GM19099 (cell line): Measurements from ENCODE around the gene CKAP5.
A peak's percentile ranks its signal among the peaks of the same experiment; 100 is the strongest.

ENCODE experiments used
- POLR2A ChIP-seq: IDR thresholded peaks from 3 replicates; pipeline ENCODE4 v1.6.1; 2011; ENCODE audit warnings: low read depth; ENCODE audit not compliant: insufficient read length; ENCODE audit errors: extremely low read depth

The CKAP5 gene

DNA sequence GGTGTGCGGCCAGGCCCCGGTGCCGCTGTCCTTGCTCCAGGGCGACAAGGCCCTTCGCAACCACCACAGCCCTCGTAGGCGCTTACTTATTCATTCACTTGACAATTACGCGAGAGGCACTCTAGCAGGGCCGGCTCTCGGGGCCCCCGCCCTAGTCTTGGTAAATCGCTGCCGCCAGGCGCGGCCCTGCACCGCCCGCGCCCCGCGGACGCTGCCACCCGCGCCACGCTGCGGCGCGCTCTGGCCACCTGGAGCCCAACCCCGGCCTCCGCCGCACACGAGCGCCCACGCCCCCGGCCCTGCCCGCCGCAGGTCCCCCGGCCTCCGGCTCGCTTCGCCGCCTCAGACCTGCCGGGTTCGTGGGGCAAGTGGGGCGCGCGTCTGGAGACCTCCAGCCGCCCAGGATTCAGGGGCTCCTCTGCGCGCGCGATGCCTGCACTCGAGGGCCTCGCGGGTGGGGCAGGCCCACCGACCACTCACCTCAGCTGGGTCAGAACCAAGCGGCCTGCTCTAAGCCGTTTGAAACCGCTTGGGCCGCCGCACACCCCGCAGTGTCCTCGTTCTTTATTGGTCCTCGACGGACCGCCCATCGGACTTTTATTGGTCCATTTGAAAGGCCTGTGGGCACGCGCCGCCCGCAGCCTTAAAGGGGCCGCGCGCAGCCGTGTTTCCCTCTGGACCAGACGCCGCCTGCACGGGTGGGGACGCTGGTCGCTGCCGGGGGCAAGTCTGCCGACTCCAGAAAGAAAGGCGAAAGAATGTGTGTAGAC lies at the start of gene CKAP5:
Gene CKAP5 (minus strand): TSS at position 541 of the 770 bp plus-strand sequence. CDS start 25,049 bp downstream, outside the sequence.
- TF ChIP-seq POLR2A = peak; percentile 79

DNA sequence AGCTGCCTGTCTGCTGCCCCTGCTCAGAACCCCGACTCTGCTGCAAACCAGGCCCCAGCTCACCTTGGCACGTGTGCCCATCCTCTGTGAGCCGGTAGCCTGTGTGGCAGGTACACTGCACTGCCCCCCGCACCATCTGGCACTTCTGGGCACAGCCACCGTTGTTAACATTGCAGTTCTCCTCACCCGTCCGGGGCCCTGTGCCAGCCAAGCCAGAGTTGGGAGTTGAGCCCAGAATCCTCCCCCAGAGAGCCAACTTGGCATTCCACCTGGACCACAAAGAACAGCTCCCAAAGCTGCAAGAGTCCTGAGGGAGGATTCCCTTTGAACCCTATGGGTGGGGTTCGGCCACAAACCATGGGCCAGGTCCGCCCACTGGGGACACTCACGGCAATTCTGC lies 49.7 kb upstream of the CKAP5 start:
- TF ChIP-seq POLR2A = no peak

DNA sequence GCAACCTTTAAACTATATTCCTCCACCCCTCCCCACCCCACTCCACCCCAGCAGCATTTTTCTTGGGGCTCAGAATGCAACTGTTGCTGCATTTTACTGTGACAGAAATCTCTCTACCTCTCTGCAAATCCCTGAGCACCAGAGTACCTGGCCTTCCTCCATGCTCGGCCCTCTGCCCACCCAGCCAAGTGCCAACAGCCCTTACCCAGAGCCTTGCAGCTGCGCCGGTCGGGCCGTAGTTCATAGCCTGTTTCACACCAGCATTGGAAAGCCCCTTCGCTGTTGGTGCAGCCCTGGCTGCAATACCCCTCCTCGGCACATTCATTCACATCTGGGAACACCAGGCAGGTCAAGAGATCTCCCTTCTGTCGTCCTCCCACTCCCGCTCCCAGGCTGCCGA lies 48.9 kb upstream of the CKAP5 start:
- TF ChIP-seq POLR2A = no peak

DNA sequence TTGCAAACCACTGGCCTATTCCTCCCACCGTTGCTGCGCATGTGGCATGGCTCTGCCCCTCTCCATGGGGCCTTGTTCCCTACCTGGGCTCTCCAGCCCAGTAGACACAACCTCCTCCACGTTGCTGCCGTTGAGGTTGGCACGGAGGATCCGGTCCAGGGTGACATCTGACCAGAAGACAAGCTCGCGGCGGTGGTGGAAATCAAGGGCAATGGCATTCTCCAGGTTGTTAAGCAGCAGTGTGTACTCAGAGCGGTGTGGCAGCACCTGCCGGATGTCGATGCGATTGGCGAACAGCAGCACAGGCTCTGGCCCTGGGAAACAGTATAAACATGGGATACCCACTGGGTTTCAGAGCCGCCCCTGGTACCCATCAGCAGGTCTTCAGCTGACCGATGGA lies 48.4 kb upstream of the CKAP5 start:
- TF ChIP-seq POLR2A = no peak

DNA sequence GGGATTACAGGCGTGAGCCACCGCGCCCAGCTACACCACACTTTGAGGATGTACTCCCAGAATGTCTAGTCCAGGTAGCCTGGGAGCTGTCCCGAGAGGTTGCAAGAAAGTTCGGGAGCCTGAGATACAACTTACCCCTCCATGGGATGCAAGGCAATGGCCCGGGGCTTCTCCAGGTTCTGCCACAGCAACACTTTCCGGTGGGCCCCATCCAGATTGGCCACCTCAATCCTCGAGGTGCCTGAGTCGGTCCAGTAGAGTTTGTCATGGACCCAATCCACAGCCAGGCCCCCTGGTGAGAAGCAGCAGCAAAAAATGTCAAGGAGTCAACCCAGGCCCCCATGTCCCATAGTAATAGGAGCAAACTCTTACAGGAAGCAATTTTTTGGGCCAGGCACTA lies 46.8 kb upstream of the CKAP5 start:
- no peak for TF ChIP-seq POLR2A

DNA sequence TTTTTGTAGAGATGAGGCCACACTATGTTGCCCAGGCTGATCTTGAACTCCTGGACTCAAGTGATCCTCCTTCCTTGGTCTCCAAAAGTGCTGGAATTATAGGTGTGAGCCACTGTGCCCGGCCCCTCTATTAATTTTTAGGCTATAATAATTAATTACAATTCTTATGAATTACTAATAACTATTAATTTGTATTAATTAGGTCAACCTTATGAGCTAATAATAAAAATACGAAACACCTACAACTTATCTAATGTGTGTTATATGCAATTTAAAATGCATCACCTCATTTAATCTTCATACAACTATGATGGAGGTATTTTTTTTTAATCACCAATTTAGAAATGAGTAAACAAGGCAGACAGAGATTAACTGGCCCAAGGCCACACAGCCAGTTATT lies 46.0 kb upstream of the CKAP5 start:
- no peak for TF ChIP-seq POLR2A

DNA sequence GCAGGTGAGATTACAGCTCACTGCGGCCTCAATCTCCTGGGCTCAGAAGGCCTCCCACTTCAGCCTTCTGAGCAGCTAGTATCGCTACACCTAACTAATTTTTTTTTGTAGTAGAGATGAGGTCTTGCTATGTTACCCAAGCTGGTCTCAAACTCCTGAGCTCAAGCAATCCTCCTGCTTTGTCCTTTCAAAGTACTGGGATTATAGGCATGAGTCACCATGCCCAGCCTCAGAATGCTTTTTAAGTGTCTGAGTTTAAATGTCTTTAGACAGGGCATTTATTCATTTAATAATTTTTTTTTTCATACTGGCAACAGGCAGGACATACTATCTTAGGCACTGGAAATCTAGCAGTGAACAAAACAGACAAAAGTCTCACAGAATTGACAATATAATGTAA lies 44.6 kb upstream of the CKAP5 start:
- TF ChIP-seq POLR2A = no peak

DNA sequence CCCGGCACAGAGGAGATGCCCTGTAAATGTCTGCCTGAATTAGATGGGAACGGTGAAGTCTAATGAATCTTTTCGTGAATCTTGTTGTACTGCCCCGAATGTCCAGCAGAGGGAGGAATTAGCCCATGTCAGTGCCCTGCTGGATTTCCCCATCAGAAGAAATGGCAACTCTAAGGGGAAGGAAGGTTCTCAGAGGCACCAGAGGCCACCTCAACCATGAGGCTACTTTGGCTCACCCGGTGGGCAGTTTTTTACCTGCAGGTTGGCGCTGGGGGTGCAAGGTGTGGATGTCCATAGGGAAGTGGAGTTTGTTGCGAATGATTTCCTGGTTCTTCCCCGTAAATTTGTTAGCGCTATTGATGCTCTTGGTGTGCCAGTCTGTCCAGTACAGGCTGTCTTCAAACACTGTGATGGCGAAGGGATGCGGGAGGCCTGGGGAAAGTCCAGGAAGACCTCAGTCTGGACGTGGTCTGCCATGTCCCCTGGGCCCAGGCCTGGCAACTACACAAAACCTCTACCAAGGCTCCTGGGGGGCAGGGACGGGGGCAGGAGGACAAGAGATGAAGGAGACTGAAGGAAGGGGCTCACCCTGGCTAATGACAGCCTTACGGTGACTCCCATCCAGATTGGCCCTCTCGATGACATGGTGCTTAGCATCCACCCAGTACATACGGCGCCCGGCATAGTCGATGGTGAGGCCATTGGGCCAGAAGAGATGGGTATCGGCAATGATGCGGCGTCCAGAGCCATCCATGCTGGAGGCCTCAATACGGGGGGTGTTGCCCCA lies 43.8 kb upstream of the CKAP5 start:
- no peak for TF ChIP-seq POLR2A

DNA sequence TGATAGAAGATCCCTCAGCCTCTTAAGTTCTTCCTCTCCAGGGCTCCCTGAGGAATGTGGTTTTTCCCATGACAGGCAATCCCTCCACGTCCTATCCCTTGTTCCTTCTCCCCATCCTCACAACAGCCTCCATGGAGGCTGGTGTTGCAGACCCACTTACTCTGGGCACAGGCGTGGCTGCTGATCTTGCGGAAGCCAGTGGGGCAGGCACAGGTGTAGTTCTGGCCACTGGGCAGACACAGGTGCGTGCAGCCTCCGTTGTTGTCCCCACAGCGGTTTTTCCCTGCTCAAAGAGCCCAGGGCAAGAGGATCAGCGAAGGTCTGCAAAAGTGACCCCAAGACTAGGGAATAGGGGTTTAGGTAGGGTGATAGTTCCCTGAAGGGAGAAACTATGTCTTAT lies 43.2 kb upstream of the CKAP5 start:
- no peak for TF ChIP-seq POLR2A

DNA sequence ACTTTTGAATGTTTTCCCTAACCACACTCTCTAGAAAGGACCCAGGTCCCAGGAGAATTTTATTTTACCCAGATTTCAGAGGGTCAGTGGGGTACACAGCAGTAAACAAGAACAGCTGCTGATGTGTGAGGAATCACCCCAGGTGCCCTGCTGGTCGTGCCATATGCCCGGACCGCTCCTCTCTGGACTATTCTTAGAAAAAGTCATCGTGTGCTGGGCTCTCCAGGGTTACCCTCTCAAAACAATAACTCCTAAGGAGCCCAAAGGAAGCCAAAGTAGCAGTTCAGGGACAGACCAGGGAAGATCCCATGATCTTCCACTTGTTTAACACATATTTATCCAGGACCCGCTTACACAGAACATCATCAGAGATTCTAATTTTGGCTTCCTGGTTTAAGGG lies 42.6 kb upstream of the CKAP5 start:
- TF ChIP-seq POLR2A = no peak

DNA sequence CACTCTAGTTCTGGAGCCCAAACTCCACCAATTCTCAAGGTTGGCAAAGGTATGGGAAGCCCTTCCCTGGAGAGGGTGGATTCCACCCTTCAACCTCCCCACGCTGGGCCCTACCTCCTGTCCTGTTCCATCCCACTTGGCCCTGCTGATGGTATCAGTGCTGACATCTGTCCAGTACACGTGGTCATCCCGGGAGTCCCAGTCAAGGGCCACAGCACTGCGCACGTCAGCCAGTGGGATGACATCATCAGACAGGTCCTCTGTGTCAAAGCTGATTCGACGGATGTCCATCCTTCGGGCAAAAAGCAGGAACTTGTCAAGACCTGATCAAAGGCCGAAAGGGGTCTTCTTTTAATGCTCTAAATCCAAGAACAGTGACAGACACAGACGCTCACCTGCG lies 40.1 kb upstream of the CKAP5 start:
- no peak for TF ChIP-seq POLR2A

DNA sequence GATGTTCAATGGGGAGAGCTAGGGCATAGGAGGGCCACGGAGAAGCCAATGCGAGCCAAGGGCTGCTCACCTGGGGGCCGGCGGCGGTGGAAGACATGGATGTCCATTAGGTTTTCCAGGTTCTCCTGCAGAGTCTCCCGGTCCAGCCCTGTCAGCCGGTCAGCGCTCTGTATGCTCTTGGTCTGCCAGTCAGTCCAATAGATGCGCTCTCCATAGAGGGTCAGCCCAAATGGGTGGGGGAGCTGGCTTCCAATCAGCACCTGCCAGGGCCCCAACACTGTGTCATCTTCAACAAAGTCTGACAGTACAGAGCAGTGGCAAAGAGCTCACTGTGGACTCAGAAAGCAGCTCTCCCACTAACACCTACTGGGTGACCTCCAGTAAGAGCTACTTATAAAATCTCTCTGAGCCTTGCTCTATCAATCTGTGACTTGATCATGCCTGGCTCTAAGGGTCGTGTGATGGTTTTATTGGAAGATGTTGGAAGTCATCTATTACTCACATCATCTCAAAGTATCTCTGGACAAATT lies 33.0 kb upstream of the CKAP5 start:
- TF ChIP-seq POLR2A = no peak

DNA sequence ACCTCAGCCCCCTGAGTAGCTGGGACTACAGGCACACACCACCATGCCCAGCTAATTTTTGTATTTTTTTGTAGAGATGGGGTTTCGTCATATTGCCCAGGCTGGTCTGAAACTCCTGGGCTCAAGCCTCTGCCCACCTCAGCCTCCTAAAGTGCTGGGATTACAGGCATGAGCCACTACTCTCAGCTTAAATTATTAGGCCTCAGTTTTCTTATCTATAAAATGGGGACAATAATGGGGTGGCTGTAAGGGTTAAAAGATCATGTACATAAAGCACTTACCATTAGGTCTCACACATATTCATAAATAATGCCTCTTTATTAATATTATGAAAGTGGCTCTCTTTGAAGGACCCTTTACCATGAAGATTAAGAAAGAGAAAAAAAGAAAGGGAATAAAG lies 31.5 kb upstream of the CKAP5 start:
- no peak for TF ChIP-seq POLR2A

DNA sequence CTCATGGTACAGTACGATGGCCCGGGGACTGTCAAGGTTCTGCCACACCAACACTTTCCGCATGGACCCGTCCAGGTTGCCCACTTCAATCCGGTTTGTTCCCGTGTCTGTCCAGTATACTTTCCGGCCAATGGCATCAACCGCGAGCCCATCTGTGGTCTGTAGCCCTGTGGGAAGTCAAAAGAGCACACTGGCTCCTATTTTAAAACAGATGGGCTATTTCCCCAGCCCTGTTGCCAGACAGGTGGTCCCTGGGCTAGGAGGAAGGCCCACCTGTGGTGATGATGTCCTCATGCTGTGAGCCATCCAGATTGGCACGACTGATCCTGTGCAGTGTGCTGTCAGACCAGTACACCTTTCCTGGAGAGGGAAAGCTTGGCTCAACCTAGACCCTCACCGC lies 30.4 kb upstream of the CKAP5 start:
- no peak for TF ChIP-seq POLR2A

DNA sequence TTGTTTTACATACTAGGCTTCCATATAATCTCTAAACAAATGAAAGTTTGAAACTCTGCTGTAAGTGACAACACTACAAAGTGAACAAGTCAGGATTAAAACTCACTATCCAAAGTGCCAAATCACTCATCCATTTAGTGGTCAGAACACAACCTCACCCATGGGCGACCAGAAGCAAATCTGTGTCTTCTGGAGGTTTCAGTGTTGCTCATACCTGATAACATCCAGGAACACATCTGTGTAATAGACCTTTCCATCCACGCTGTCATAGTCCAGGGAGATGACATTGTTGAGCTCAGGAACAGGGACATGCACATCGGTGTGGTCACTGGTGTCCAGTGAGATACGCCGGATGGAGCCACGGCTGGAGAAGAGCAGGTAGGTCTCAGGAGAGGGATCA lies 28.5 kb upstream of the CKAP5 start:
- no peak for TF ChIP-seq POLR2A

DNA sequence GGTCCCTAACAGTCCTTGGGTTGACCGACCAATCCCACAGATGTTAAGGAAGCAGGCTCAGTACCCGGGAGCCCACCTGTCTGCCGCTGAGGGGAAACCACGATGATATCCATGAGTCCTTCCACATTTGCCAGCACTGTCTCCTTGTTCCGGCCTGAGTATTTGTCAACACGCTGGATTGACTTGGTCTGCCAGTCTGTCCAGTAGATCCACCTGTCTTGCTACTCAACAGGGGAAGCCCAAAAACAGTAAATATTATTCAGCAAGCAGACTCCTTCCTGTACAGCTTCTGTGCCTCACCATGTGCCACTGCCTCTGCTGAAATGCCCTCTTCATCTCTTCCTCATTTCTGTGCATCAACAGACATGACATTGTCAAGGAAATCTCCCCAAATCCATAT lies 22.8 kb upstream of the CKAP5 start:
- no peak for TF ChIP-seq POLR2A
